Glutamatergic neuron (in vitro differentiated cells): ENCODE data around the gene SLCO2B1. TPM values are rescaled to one million over a fixed set of nuclear protein-coding genes. Genes with fewer than 3 reads are reported as not detected.
"Not testable (repeated sequence)": the region's sequence is repeated elsewhere in the genome, so short reads cannot be mapped to it uniquely, and the experiment has no call there.

Source experiments
- DNase-seq: peaks from one replicate; pipeline ENCODE4 v3.0.0; 2022
- H3K27ac Mint-ChIP-seq: one replicate; pipeline ENCODE4 v1.8.0; 2020; ENCODE audit warnings: mild to moderate bottlenecking, mixed read lengths, inconsistent platforms; ENCODE audit not compliant: unreplicated experiment
- H3K27me3 Mint-ChIP-seq: one replicate; pipeline ENCODE4 v1.8.0; 2020; ENCODE audit warnings: mild to moderate bottlenecking, moderate library complexity, mixed read lengths, inconsistent platforms; ENCODE audit not compliant: unreplicated experiment
- H3K36me3 Mint-ChIP-seq: one replicate; pipeline ENCODE4 v1.8.0; 2020; ENCODE audit warnings: mild to moderate bottlenecking, mixed read lengths, inconsistent platforms; ENCODE audit not compliant: unreplicated experiment
- H3K4me1 Mint-ChIP-seq: one replicate; pipeline ENCODE4 v1.8.0; 2020; ENCODE audit warnings: mild to moderate bottlenecking, low read depth, mixed read lengths, inconsistent platforms; ENCODE audit not compliant: unreplicated experiment
- H3K4me3 Mint-ChIP-seq: one replicate; pipeline ENCODE4 v1.8.0; 2020; ENCODE audit warnings: mild to moderate bottlenecking, mixed read lengths, inconsistent platforms; ENCODE audit not compliant: unreplicated experiment
- H3K9me3 Mint-ChIP-seq: one replicate; pipeline ENCODE4 v1.8.0; 2020; ENCODE audit warnings: mild to moderate bottlenecking, moderate library complexity, mixed read lengths, inconsistent platforms; ENCODE audit not compliant: unreplicated experiment
- CTCF ChIP-seq: fragments of 200-600 bp; sonication (generic); IDR thresholded peaks from one replicate; pipeline ENCODE4 v1.5.0; 2021; ENCODE audit not compliant: partially characterized antibody, unreplicated experiment
- long read RNA-seq: library from polyadenylated mRNA; unstranded; transcript quantifications from one replicate; pipeline ENCODE4 v2.0.0, GENCODE V29; 2020; ENCODE audit not compliant: unreplicated experiment
- total RNA-seq: library from RNA; stranded (reverse); fragmentation: NEBNext Ultra II Directional; extraction: Animal tissue kit (Norgen Biotek cat#: 25700); gene quantifications from one replicate; pipeline ENCODE4 v1.2.1, GENCODE V29; 2021; ENCODE audit not compliant: unreplicated experiment

Gene SLCO2B1
- not detected for total RNA-seq
- long read RNA-seq: 0 reads

GRCh38 chr11:75150879-75151278 is at the start of gene SLCO2B1:
TSS of gene SLCO2B1 (plus strand) at chr11:75151107. CDS start at chr11:75151382, 275 bp downstream.
- H3K4me3 Mint-ChIP-seq: no peak within 1 kb of the TSS
- TF ChIP-seq CTCF: no peak

GRCh38 chr11:75101424-75102128 is 49.3 kb upstream of the SLCO2B1 start:
- H3K27me3 Mint-ChIP-seq: peaks cover 2% of the 10 kb centered on the region
- H3K36me3 Mint-ChIP-seq: no peaks in the 10 kb centered on the region
- TF ChIP-seq CTCF: no peak
- H3K9me3 Mint-ChIP-seq: no peaks in the 10 kb centered on the region
- H3K4me1 Mint-ChIP-seq: no peaks in the 10 kb centered on the region
- no peak for DNase-seq
- H3K27ac Mint-ChIP-seq: no peak overlapping the region
- H3K4me3 Mint-ChIP-seq: no peak overlapping the region

More at GRCh38 chr11:75150879-75151278, at the start of gene SLCO2B1:
- peaks cover 3% of the 10 kb centered on the region for H3K27me3 Mint-ChIP-seq
- H3K27ac Mint-ChIP-seq: no peak within 1 kb of the TSS
- peaks cover 3% of the 10 kb centered on the region for H3K4me1 Mint-ChIP-seq
- H3K36me3 Mint-ChIP-seq: peaks cover 5% of the 10 kb centered on the region
- no peaks in the 10 kb centered on the region for H3K9me3 Mint-ChIP-seq
- no peak for DNase-seq

GRCh38 chr11:75103380-75104026 is 47.4 kb upstream of the SLCO2B1 start:
- H3K36me3 Mint-ChIP-seq: no peaks in the 10 kb centered on the region
- no peaks in the 10 kb centered on the region for H3K9me3 Mint-ChIP-seq
- TF ChIP-seq CTCF: no peak
- H3K4me1 Mint-ChIP-seq: no peaks in the 10 kb centered on the region
- H3K27ac Mint-ChIP-seq: no peak overlapping the region
- H3K4me3 Mint-ChIP-seq: no peak overlapping the region
- no peak for DNase-seq
- H3K27me3 Mint-ChIP-seq: peaks cover 2% of the 10 kb centered on the region

GRCh38 chr11:75105462-75105925 is 45.4 kb upstream of the SLCO2B1 start:
- no peak for TF ChIP-seq CTCF
- Mint-ChIP-seq H3K9me3 (no peaks in the 10 kb centered on the region), H3K4me1 (no peaks in the 10 kb centered on the region), H3K27ac (no peak overlapping the region), H3K4me3 (no peak overlapping the region), H3K36me3 (no peaks in the 10 kb centered on the region), H3K27me3 (peaks cover 2% of the 10 kb centered on the region)
- DNase-seq: no peak

GRCh38 chr11:75105967-75106681 is 44.8 kb upstream of the SLCO2B1 start:
- not testable (repeated sequence) for DNase-seq, H3K4me3 Mint-ChIP-seq, H3K9me3 Mint-ChIP-seq, H3K36me3 Mint-ChIP-seq, H3K27me3 Mint-ChIP-seq, H3K27ac Mint-ChIP-seq, H3K4me1 Mint-ChIP-seq
